ENCODE data around the gene BBIP1. TPM values are rescaled to one million over a fixed set of nuclear protein-coding genes. Genes with fewer than 3 reads are reported as not detected.
"Not testable (repeated sequence)": the region's sequence is repeated elsewhere in the genome, so short reads cannot be mapped to it uniquely, and the experiment has no call there.

The BBIP1 gene
- total RNA-seq, 1 donor: 38.1 TPM

- H3K4me3 ChIP-seq (ENCODE audit: low read depth, low read length): no peak overlapping the region
- DNase-seq (ENCODE audit: low read depth): peak; percentile 89
- TF ChIP-seq CTCF (IDR thresholded peaks at IDR 0.05; ENCODE audit: insufficient read depth, low read length): no peak
These were observed 2.2 kb downstream of the BBIP1 start for GRCh38 chr10:110916554-110917346.

GRCh38 chr10:110915600-110915999, 3.4 kb downstream of the BBIP1 start:
- not testable (repeated sequence) for H3K4me3 ChIP-seq (ENCODE audit: low read depth, low read length); DNase-seq (ENCODE audit: low read depth)

GRCh38 chr10:110915035-110915434, 3.9 kb downstream of the BBIP1 start:
- no peak overlapping the region for H3K4me3 ChIP-seq (ENCODE audit: low read depth, low read length)
- TF ChIP-seq CTCF (IDR thresholded peaks at IDR 0.05; ENCODE audit: insufficient read depth, low read length): no peak
- no peak for DNase-seq (ENCODE audit: low read depth)

- no peak overlapping the region for H3K4me3 ChIP-seq (ENCODE audit: low read depth, low read length)
- TF ChIP-seq CTCF (IDR thresholded peaks at IDR 0.05; ENCODE audit: insufficient read depth, low read length): no peak
- no peak for DNase-seq (ENCODE audit: low read depth)
These were observed 4.5 kb downstream of the BBIP1 start for GRCh38 chr10:110914431-110914830.

- peak; percentile 58 for DNase-seq (ENCODE audit: low read depth)
- no peak overlapping the region for H3K4me3 ChIP-seq (ENCODE audit: low read depth, low read length)
- no peak for TF ChIP-seq CTCF (IDR thresholded peaks at IDR 0.05; ENCODE audit: insufficient read depth, low read length)
These were observed 6.6 kb downstream of the BBIP1 start for GRCh38 chr10:110912374-110912773.

- H3K4me3 ChIP-seq (ENCODE audit: low read depth, low read length): no peak overlapping the region
- no peak for DNase-seq (ENCODE audit: low read depth)
- TF ChIP-seq CTCF (IDR thresholded peaks at IDR 0.05; ENCODE audit: insufficient read depth, low read length): no peak
These were observed 8.8 kb downstream of the BBIP1 start for GRCh38 chr10:110910138-110910537.

GRCh38 chr10:110903280-110904278, 15.4 kb downstream of the BBIP1 start:
- peak; percentile 59 for DNase-seq (ENCODE audit: low read depth)
- no peak for TF ChIP-seq CTCF (IDR thresholded peaks at IDR 0.05; ENCODE audit: insufficient read depth, low read length)
- no peak overlapping the region for H3K4me3 ChIP-seq (ENCODE audit: low read depth, low read length)

All from fibroblast of the aortic adventitia (primary cell).